Globus pallidus (tissue), 1 donor: ENCODE data around the gene KCNH2.
"Not testable (repeated sequence)": the region's sequence is repeated elsewhere in the genome, so short reads cannot be mapped to it uniquely, and the experiment has no call there.

Experiments used
- DNase-seq: peaks from one replicate; pipeline ENCODE4 v3.0.0-alpha.2; 2015; ENCODE audit warnings: low spot score

KCNH2 gene

GRCh38 chr7:150934045-150934766 is 43.9 kb downstream of the KCNH2 start:
- no peak for DNase-seq

- DNase-seq: no peak
These were observed 46.8 kb downstream of the KCNH2 start for GRCh38 chr7:150931199-150931869.

GRCh38 chr7:150928541-150928940 is 49.6 kb downstream of the KCNH2 start:
- no peak for DNase-seq

- no peak for DNase-seq
These were observed 50.2 kb downstream of the KCNH2 start for GRCh38 chr7:150927956-150928344.

- DNase-seq: no peak
These were observed 50.8 kb downstream of the KCNH2 start for GRCh38 chr7:150927157-150927955.

- no peak for DNase-seq
These were observed 52.1 kb downstream of the KCNH2 start for GRCh38 chr7:150926066-150926465.

GRCh38 chr7:150924369-150924781 is 53.7 kb downstream of the KCNH2 start:
- DNase-seq: no peak

GRCh38 chr7:150923802-150924201 is 54.3 kb downstream of the KCNH2 start:
- DNase-seq: no peak

- no peak for DNase-seq
These were observed 54.9 kb downstream of the KCNH2 start for GRCh38 chr7:150923196-150923595.

GRCh38 chr7:150919160-150919559 is 59.0 kb downstream of the KCNH2 start:
- DNase-seq: no peak

- no peak for DNase-seq
These were observed 59.7 kb downstream of the KCNH2 start for GRCh38 chr7:150918378-150918777.

GRCh38 chr7:150917969-150918368 is 60.2 kb downstream of the KCNH2 start:
- no peak for DNase-seq

GRCh38 chr7:150916670-150917069 is 61.5 kb downstream of the KCNH2 start:
- no peak for DNase-seq

- no peak for DNase-seq
These were observed 63.2 kb downstream of the KCNH2 start for GRCh38 chr7:150914966-150915365.

GRCh38 chr7:150914196-150914595 is 63.9 kb downstream of the KCNH2 start:
- DNase-seq: no peak

- DNase-seq: no peak
These were observed 65.7 kb downstream of the KCNH2 start for GRCh38 chr7:150912427-150912826.

- no peak for DNase-seq
These were observed 66.4 kb downstream of the KCNH2 start for GRCh38 chr7:150911590-150912267.

GRCh38 chr7:150910996-150911422 is 67.1 kb downstream of the KCNH2 start:
- no peak for DNase-seq

GRCh38 chr7:150910305-150910995 is 67.7 kb downstream of the KCNH2 start:
- not testable (repeated sequence) for DNase-seq

GRCh38 chr7:150909200-150909995 is 68.7 kb downstream of the KCNH2 start:
- no peak for DNase-seq

- no peak for DNase-seq
These were observed 69.9 kb downstream of the KCNH2 start for GRCh38 chr7:150908173-150908572.
